Astrocyte (in vitro differentiated cells and primary cell): ENCODE results near the gene HECA. TPM values are rescaled to one million over a fixed set of nuclear protein-coding genes. Genes with fewer than 3 reads are reported as not detected.

Experiments
- DNase-seq: peaks from one replicate; pipeline ENCODE4 v3.0.0-alpha.2; 2010; ENCODE audit warnings: low read depth
- FAIRE-seq: peaks from 2 replicates; lab custom pipeline; 2011; peaks lifted over from hg19 to GRCh38; lab: Jason Lieb, UNC
- H2AFZ ChIP-seq: 2 replicates; pipeline ENCODE4 v1.6.0; 2012; ENCODE audit warnings: low read depth, low read length, inconsistent platforms
- H3K27ac ChIP-seq: 2 replicates; pipeline ENCODE4 v1.5.1; 2011; ENCODE audit warnings: low read depth, low read length, inconsistent platforms
- H3K27me3 ChIP-seq: 2 replicates; pipeline ENCODE4 v1.6.0; 2011; ENCODE audit warnings: low read length, inconsistent platforms; ENCODE audit not compliant: insufficient read depth
- H3K36me3 ChIP-seq: 2 replicates; pipeline ENCODE4 v1.5.1; 2011; ENCODE audit warnings: low read length, inconsistent platforms; ENCODE audit not compliant: insufficient read depth
- H3K4me1 ChIP-seq: 2 replicates; pipeline ENCODE4 v1.5.1; 2011; ENCODE audit warnings: low read length, inconsistent platforms; ENCODE audit not compliant: insufficient read depth
- H3K4me2 ChIP-seq: 2 replicates; pipeline ENCODE4 v1.6.0; 2012; ENCODE audit warnings: low read length, inconsistent platforms
- H3K4me3 ChIP-seq: 2 replicates; pipeline ENCODE4 v1.5.1; 2011; ENCODE audit warnings: low read depth, mild to moderate bottlenecking, low read length, inconsistent platforms; ENCODE audit not compliant: insufficient read depth
- H3K79me2 ChIP-seq: 2 replicates; pipeline ENCODE4 v1.6.0; 2012; ENCODE audit warnings: mild to moderate bottlenecking, low read length, inconsistent platforms; ENCODE audit not compliant: insufficient read depth
- H3K9ac ChIP-seq: 2 replicates; pipeline ENCODE4 v1.6.0; 2012; ENCODE audit warnings: mild to moderate bottlenecking, low read length, inconsistent platforms
- H3K9me3 ChIP-seq: 2 replicates; pipeline ENCODE4 v1.5.1; 2012; ENCODE audit warnings: low read depth, mild to moderate bottlenecking, low read length, inconsistent platforms; ENCODE audit not compliant: insufficient read depth
- H4K20me1 ChIP-seq: 2 replicates; pipeline ENCODE4 v1.6.0; 2012; ENCODE audit warnings: low read length, inconsistent platforms; ENCODE audit not compliant: insufficient read depth
- H3K27ac Mint-ChIP-seq: one replicate; pipeline ENCODE4 v1.8.0; 2021; ENCODE audit warnings: mild to moderate bottlenecking, mixed read lengths; ENCODE audit not compliant: unreplicated experiment
- H3K27me3 Mint-ChIP-seq: one replicate; pipeline ENCODE4 v1.8.0; 2021; ENCODE audit warnings: low read depth, mixed read lengths; ENCODE audit not compliant: unreplicated experiment
- H3K36me3 Mint-ChIP-seq: one replicate; pipeline ENCODE4 v1.8.0; 2021; ENCODE audit warnings: low read depth, mixed read lengths; ENCODE audit not compliant: unreplicated experiment
- H3K4me1 Mint-ChIP-seq: one replicate; pipeline ENCODE4 v1.8.0; 2021; ENCODE audit warnings: low read depth, mixed read lengths; ENCODE audit not compliant: unreplicated experiment
- H3K4me3 Mint-ChIP-seq: one replicate; pipeline ENCODE4 v1.8.0; 2021; ENCODE audit warnings: mild to moderate bottlenecking, moderate library complexity, mixed read lengths; ENCODE audit not compliant: unreplicated experiment
- H3K9me3 Mint-ChIP-seq: one replicate; pipeline ENCODE4 v1.8.0; 2021; ENCODE audit warnings: mild to moderate bottlenecking, mixed read lengths; ENCODE audit not compliant: unreplicated experiment
- CTCF ChIP-seq: IDR thresholded peaks from 2 replicates; pipeline ENCODE4 v1.5.1; 2011; ENCODE audit warnings: low read depth, mild to moderate bottlenecking, inconsistent platforms, low read length, moderate library complexity; ENCODE audit not compliant: insufficient read depth
- EZH2 ChIP-seq: IDR thresholded peaks from 2 replicates; pipeline ENCODE4 v1.6.1; 2012; ENCODE audit warnings: mild to moderate bottlenecking, low read length, inconsistent platforms; ENCODE audit not compliant: insufficient read depth
- total RNA-seq: library from RNA; stranded (reverse); gene quantifications from 2 replicates; pipeline ENCODE4 v1.2.1, GENCODE V29; 2021

The HECA gene
- total RNA-seq, 1 donor from 2014 or later, result 11.1 TPM

GRCh38 chr6:139114746-139115145, 20.1 kb upstream of the HECA start:
- H3K36me3 ChIP-seq, result no peaks in the 10 kb centered on the region
- no peaks in the 10 kb centered on the region for H3K79me2 ChIP-seq
- no peak overlapping the region for H3K27ac Mint-ChIP-seq
- H3K4me1 Mint-ChIP-seq, result peaks cover 2% of the 10 kb centered on the region
- TF ChIP-seq CTCF (no peak), EZH2 (no peak)
- H3K4me3 Mint-ChIP-seq, result no peak overlapping the region
- H3K4me3 ChIP-seq, result no peak overlapping the region
- no peak overlapping the region for H3K27ac ChIP-seq
- no peak overlapping the region for H3K9ac ChIP-seq
- no peaks in the 10 kb centered on the region for H4K20me1 ChIP-seq
- H3K4me1 ChIP-seq, result no peaks in the 10 kb centered on the region
- FAIRE-seq (no peak), DNase-seq (no peak)
- no peaks in the 10 kb centered on the region for H3K27me3 ChIP-seq
- H3K27me3 Mint-ChIP-seq, result peaks cover 3% of the 10 kb centered on the region
- H3K9me3 Mint-ChIP-seq, result peaks cover 4% of the 10 kb centered on the region
- H3K36me3 Mint-ChIP-seq, result no peaks in the 10 kb centered on the region
- H3K4me2 ChIP-seq, result no peak overlapping the region
- no peak overlapping the region for H2AFZ ChIP-seq
- H3K9me3 ChIP-seq, result peaks cover 3% of the 10 kb centered on the region

GRCh38 chr6:139115989-139116758, 18.7 kb upstream of the HECA start:
- Histone ChIP-seq H3K36me3 (no peaks in the 10 kb centered on the region), H3K4me1 (no peaks in the 10 kb centered on the region), H3K27ac (no peak overlapping the region), H3K4me3 (no peak overlapping the region), H3K4me2 (no peak overlapping the region), H3K79me2 (no peaks in the 10 kb centered on the region), H3K9me3 (peaks cover 9% of the 10 kb centered on the region), H2AFZ (no peak overlapping the region), H3K9ac (no peak overlapping the region), H4K20me1 (no peaks in the 10 kb centered on the region), H3K27me3 (no peaks in the 10 kb centered on the region)
- Mint-ChIP-seq H3K27me3 (peaks cover 3% of the 10 kb centered on the region), H3K4me1 (peaks cover 2% of the 10 kb centered on the region), H3K36me3 (no peaks in the 10 kb centered on the region), H3K9me3 (peaks cover 8% of the 10 kb centered on the region), H3K4me3 (no peak overlapping the region), H3K27ac (no peak overlapping the region)
- no peak for DNase-seq
- no peak for TF ChIP-seq CTCF
- TF ChIP-seq EZH2, result no peak
- FAIRE-seq, result no peak

- Histone ChIP-seq H3K27ac (no peak overlapping the region), H3K4me3 (no peak overlapping the region), H2AFZ (no peak overlapping the region), H3K4me2 (no peak overlapping the region), H4K20me1 (no peaks in the 10 kb centered on the region), H3K27me3 (no peaks in the 10 kb centered on the region), H3K9ac (no peak overlapping the region), H3K4me1 (no peaks in the 10 kb centered on the region), H3K79me2 (no peaks in the 10 kb centered on the region), H3K9me3 (peaks cover 9% of the 10 kb centered on the region), H3K36me3 (no peaks in the 10 kb centered on the region)
- Mint-ChIP-seq H3K9me3 (peaks cover 8% of the 10 kb centered on the region), H3K27me3 (peaks cover 3% of the 10 kb centered on the region), H3K4me3 (no peak overlapping the region), H3K27ac (no peak overlapping the region), H3K36me3 (no peaks in the 10 kb centered on the region), H3K4me1 (peaks cover 2% of the 10 kb centered on the region)
- TF ChIP-seq CTCF, result no peak
- TF ChIP-seq EZH2, result no peak
- FAIRE-seq (no peak), DNase-seq (no peak)
Measured at GRCh38 chr6:139117734-139118133, 17.1 kb upstream of the HECA start.
